ENCODE results near the gene CFAP91. TPM values are rescaled to one million over a fixed set of nuclear protein-coding genes. Genes with fewer than 3 reads are reported as not detected.

Gene CFAP91
- total RNA-seq, 2 donors from 2014 or later, result 0.63 to 2.7 TPM

DNA sequence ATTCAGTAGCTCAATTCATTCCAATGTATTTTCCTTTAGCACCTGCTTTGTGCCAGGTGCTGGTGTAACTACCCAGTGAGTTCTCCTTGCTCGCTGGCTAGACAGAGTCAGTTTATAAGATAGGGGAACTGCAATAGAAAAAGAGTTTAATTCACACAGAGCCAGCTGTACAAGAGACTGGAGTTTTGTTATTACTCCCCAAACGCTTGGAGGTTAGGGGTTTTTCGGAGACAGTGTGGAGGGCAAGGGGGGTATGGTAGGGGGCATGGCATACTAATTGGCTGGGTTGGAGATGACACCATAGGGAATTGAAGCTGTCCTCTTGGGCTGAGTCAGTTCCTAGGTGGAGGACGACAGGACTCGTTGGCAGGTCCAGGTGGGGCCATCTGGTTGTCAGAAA, 5.4 kb upstream of the CFAP91 start:
- ATAC-seq, result no peak
- Mint-ChIP-seq H3K27me3 (no peaks in the 10 kb centered on the region), H3K4me1 (peaks cover 13% of the 10 kb centered on the region)

DNA sequence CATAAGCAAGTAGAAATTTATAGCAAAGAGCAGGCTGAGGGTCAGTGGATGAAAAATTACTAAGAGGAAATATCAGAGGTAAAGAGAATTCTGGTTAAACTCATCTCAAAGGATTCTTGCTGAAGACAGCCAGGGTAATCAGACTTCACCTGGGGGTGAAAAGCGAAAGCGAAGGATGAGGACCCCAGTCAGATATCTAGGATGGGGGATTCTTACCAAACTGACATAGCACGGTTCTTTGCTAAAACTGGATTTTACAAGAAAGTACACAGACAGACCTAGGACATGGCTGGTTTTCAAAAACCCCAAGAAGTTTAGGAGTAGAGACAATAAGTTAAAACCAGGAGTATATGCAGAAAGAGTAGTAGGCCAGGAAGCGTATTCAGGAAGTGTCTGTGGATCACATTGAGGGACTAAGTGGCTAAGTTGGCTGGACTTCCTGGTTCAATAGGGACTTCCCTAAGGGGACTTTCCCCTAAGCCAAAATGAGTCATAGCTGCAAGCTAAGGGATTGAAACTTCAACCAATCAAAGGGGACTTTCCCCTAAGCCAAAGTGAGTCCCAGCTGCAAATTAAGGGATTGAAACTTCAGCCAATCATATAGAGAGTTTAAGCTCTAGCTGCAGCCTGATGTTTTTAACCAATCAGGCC, 2.4 kb upstream of the CFAP91 start:
- peak overlapping the region; percentile 88 for H3K27ac Mint-ChIP-seq
- ATAC-seq (peak; percentile 72), DNase-seq (no peak)
- H3K9me3 ChIP-seq (ENCODE audit: control insufficient read depth, low read length, poor library complexity, severe bottlenecking), result no peaks in the 10 kb centered on the region
- no peaks in the 10 kb centered on the region for H3K36me3 Mint-ChIP-seq (ENCODE audit: low read depth)
- H3K4me1 Mint-ChIP-seq, result peaks cover 13% of the 10 kb centered on the region
- H3K4me3 Mint-ChIP-seq, result peak overlapping the region; percentile 66
- H3K27me3 Mint-ChIP-seq, result no peaks in the 10 kb centered on the region

More for the DNA sequence above, 5.4 kb upstream of the CFAP91 start:
- H3K9me3 ChIP-seq (ENCODE audit: control insufficient read depth, low read length, poor library complexity, severe bottlenecking), result no peaks in the 10 kb centered on the region
- no peaks in the 10 kb centered on the region for H3K36me3 Mint-ChIP-seq (ENCODE audit: low read depth)
- H3K27ac Mint-ChIP-seq, result peak overlapping the region; percentile 88
- no peak overlapping the region for H3K4me3 Mint-ChIP-seq
- DNase-seq, result no peak

DNA sequence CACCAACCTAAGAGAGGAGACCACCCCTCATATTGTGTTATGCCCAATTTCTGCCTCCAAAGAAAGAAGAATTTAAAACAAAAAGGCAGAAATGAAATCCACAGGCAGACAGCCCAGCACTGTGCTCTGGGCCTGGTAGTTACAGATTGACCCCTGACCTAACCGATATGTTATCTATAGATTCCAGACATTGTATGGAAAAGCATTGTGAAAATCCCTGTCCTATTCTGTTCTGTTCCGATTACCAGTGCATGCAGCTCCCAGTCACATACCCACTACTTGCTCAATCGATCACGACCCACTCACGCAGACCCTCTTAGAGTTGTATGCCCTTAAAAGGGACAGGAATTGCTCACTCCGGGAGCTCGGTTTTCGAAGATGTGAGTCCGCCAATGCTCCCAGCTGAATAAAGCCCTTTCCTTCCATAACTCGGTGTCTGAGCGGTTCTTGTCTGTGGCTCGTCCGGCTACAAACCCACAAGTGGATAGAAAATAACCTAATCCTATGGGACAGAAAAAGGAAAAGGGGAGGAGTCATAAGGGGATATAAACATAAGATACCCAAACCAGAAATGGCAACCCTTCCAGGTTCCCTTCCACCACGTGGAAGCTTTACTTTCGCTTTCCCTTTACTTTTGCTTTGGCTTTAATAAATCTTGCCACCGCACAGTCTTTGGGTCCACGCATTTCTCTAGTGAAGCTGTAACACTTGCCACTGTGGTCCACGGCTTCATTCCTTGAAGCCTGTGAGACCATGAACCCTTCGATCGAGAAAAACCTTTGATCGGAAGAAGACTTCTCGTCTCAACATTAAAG, 1.7 kb upstream of the CFAP91 start:
- H3K9me3 ChIP-seq (ENCODE audit: control insufficient read depth, low read length, poor library complexity, severe bottlenecking), result no peaks in the 10 kb centered on the region
- H3K4me1 Mint-ChIP-seq, result peaks cover 13% of the 10 kb centered on the region
- H3K27me3 Mint-ChIP-seq, result no peaks in the 10 kb centered on the region
- ATAC-seq (peak; percentile 35), DNase-seq (no peak)
- no peaks in the 10 kb centered on the region for H3K36me3 Mint-ChIP-seq (ENCODE audit: low read depth)
- H3K27ac Mint-ChIP-seq, result peak overlapping the region; percentile 88
- H3K4me3 Mint-ChIP-seq, result peak overlapping the region; percentile 66

- H3K36me3 Mint-ChIP-seq (ENCODE audit: low read depth), result no peaks in the 10 kb centered on the region
- H3K4me3 Mint-ChIP-seq, result peak overlapping the region; percentile 85
- no peaks in the 10 kb centered on the region for H3K27me3 Mint-ChIP-seq
- no peak for ATAC-seq
- H3K4me1 Mint-ChIP-seq, result peaks cover 13% of the 10 kb centered on the region
- H3K27ac Mint-ChIP-seq, result peak overlapping the region; percentile 88
- DNase-seq, result no peak
- no peaks in the 10 kb centered on the region for H3K9me3 ChIP-seq (ENCODE audit: control insufficient read depth, low read length, poor library complexity, severe bottlenecking)
These were observed 1.2 kb downstream of the CFAP91 start for GRCh38 chr3:119703820-119704531.

DNA sequence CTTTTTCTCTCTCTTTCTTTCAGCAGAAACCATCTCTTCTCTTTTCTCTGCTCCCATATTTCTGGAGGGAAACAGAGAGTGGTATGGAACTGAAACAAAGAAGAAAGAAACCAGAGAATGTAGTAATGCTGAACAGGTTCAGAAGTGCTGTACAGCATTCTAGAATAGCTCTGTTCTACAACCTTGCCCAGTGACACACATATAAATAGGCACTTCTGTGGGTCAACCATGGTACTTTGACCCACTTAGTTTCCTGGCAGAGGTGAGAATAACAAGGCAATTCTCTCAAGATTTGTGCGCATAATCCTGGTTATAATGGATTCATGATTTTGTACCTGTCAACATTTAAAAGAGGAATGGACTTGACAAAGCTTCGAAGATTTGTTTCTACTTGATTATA, 12.3 kb downstream of the CFAP91 start:
- Mint-ChIP-seq H3K4me1 (peaks cover 8% of the 10 kb centered on the region), H3K4me3 (no peak overlapping the region), H3K27ac (no peak overlapping the region), H3K27me3 (peaks cover 19% of the 10 kb centered on the region), H3K36me3 (ENCODE audit: low read depth) (peaks cover 2% of the 10 kb centered on the region)
- DNase-seq (no peak), ATAC-seq (no peak)
- H3K9me3 ChIP-seq (ENCODE audit: control insufficient read depth, low read length, poor library complexity, severe bottlenecking), result no peaks in the 10 kb centered on the region

DNA sequence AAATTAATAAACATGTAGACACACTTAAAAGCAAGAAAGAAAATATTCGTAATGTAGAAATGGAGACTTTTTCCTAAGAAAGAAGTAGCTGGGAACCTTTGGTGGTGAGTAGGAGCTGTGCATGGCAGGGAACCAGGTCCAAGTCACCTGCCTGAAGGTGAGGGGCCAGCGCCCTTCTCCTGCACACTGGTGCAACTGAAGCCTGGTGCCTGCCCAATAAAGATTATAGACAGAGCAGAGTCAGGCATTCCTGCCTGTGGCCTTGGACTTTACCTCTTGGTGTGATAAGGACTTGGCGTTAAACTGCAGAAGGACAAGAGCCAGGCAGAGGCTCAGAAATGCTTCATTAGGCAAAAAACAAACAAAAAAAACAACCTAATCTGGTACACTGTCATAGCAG, 14.2 kb downstream of the CFAP91 start:
- peaks cover 8% of the 10 kb centered on the region for H3K4me1 Mint-ChIP-seq
- no peak overlapping the region for H3K4me3 Mint-ChIP-seq
- ATAC-seq (no peak), DNase-seq (no peak)
- H3K9me3 ChIP-seq (ENCODE audit: control insufficient read depth, low read length, poor library complexity, severe bottlenecking), result no peaks in the 10 kb centered on the region
- peaks cover 23% of the 10 kb centered on the region for H3K27me3 Mint-ChIP-seq
- no peak overlapping the region for H3K27ac Mint-ChIP-seq
- no peaks in the 10 kb centered on the region for H3K36me3 Mint-ChIP-seq (ENCODE audit: low read depth)

DNA sequence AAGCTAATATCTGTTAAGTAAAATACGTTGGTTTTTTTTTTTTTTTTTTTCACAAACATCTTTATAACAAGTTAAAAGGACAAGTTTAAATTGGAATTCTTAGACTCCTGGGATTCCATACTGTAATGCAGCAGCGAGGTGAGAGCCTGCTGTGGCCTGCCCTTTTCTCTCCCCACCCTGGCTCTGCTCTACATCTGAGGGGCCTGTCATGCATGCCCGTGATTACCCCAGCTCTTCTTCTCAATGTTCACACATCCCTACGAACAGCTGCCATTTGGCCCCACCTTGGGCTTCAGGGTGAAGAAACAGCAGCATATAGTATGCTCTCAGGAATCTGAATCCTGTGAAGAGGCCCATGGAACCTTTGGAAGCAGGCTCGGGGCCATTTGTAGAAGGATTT, 14.7 kb downstream of the CFAP91 start:
- Mint-ChIP-seq H3K4me1 (peaks cover 8% of the 10 kb centered on the region), H3K27ac (no peak overlapping the region), H3K27me3 (peaks cover 23% of the 10 kb centered on the region), H3K4me3 (no peak overlapping the region), H3K36me3 (ENCODE audit: low read depth) (no peaks in the 10 kb centered on the region)
- DNase-seq (no peak), ATAC-seq (no peak)
- no peaks in the 10 kb centered on the region for H3K9me3 ChIP-seq (ENCODE audit: control insufficient read depth, low read length, poor library complexity, severe bottlenecking)

GRCh38 chr3:119723022-119723421, 20.2 kb downstream of the CFAP91 start:
- DNase-seq, result no peak
- Mint-ChIP-seq H3K4me1 (peaks cover 6% of the 10 kb centered on the region), H3K27ac (peak overlapping the region; percentile 4), H3K36me3 (ENCODE audit: low read depth) (no peaks in the 10 kb centered on the region), H3K4me3 (no peak overlapping the region), H3K27me3 (peaks cover 18% of the 10 kb centered on the region)
- H3K9me3 ChIP-seq (ENCODE audit: control insufficient read depth, low read length, poor library complexity, severe bottlenecking), result no peaks in the 10 kb centered on the region
- no peak for ATAC-seq

DNA sequence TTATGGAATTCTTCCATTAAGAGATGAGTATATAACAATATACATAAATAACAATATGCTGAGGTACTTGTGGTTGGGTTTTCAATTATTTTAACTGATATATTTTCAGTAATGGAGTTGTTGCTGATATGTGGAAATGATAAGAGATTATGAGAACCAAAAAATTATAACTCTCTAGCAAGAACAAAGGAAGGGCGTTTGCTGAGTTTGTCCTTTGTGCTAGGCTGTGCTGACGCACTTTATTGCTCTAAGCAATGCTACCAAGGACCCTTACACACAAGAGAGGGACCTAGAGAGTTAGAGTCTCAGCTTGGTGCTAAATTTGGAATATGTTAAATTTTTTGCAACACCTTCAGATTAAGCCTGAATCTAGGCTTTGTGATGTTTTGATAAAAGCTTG, 24.1 kb downstream of the CFAP91 start:
- Mint-ChIP-seq H3K27ac (no peak overlapping the region), H3K4me1 (peaks cover 2% of the 10 kb centered on the region), H3K36me3 (ENCODE audit: low read depth) (no peaks in the 10 kb centered on the region), H3K27me3 (peaks cover 4% of the 10 kb centered on the region), H3K4me3 (no peak overlapping the region)
- DNase-seq (no peak), ATAC-seq (no peak)
- H3K9me3 ChIP-seq (ENCODE audit: control insufficient read depth, low read length, poor library complexity, severe bottlenecking), result no peaks in the 10 kb centered on the region

DNA sequence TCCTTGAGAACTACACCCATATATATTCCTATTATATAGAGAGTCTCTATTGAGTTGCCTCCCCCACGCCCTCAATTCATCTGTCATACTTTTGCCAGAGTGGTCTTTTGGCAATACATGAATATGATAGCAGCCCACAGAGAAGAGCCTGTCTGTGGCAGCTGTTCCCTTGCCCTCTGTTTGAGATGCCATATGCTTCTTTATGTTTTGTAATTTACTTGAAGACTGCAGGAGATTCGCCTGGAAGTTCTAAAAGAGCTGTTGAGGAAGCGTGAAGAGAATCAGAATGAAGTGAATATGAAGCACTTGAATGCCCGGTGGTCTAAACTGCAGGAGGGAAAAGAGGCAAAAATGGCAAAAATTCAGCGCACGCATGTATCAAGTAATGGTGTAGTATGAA, 27.2 kb downstream of the CFAP91 start:
- Mint-ChIP-seq H3K4me1 (peaks cover 4% of the 10 kb centered on the region), H3K4me3 (no peak overlapping the region), H3K27ac (no peak overlapping the region), H3K27me3 (peaks cover 6% of the 10 kb centered on the region), H3K36me3 (ENCODE audit: low read depth) (no peaks in the 10 kb centered on the region)
- no peaks in the 10 kb centered on the region for H3K9me3 ChIP-seq (ENCODE audit: control insufficient read depth, low read length, poor library complexity, severe bottlenecking)
- ATAC-seq (no peak), DNase-seq (no peak)

- H3K27me3 Mint-ChIP-seq, result peaks cover 6% of the 10 kb centered on the region
- H3K36me3 Mint-ChIP-seq (ENCODE audit: low read depth), result no peaks in the 10 kb centered on the region
- H3K9me3 ChIP-seq (ENCODE audit: control insufficient read depth, low read length, poor library complexity, severe bottlenecking), result no peaks in the 10 kb centered on the region
- no peak overlapping the region for H3K4me3 Mint-ChIP-seq
- peak overlapping the region; percentile 34 for H3K27ac Mint-ChIP-seq
- no peak for ATAC-seq
- H3K4me1 Mint-ChIP-seq, result peaks cover 4% of the 10 kb centered on the region
- DNase-seq, result no peak
These were observed 28.9 kb downstream of the CFAP91 start for GRCh38 chr3:119731560-119732343.

- peaks cover 2% of the 10 kb centered on the region for H3K4me1 Mint-ChIP-seq
- ATAC-seq, result no peak
- H3K36me3 Mint-ChIP-seq (ENCODE audit: low read depth), result no peaks in the 10 kb centered on the region
- DNase-seq, result no peak
- no peaks in the 10 kb centered on the region for H3K9me3 ChIP-seq (ENCODE audit: control insufficient read depth, low read length, poor library complexity, severe bottlenecking)
- H3K27me3 Mint-ChIP-seq, result peaks cover 8% of the 10 kb centered on the region
- no peak overlapping the region for H3K4me3 Mint-ChIP-seq
- H3K27ac Mint-ChIP-seq, result no peak overlapping the region
These were observed 31.0 kb downstream of the CFAP91 start for GRCh38 chr3:119733812-119734211.

GRCh38 chr3:119738741-119739140, 35.9 kb downstream of the CFAP91 start:
- DNase-seq (no peak), ATAC-seq (no peak)
- Mint-ChIP-seq H3K4me3 (no peak overlapping the region), H3K4me1 (no peaks in the 10 kb centered on the region), H3K36me3 (ENCODE audit: low read depth) (no peaks in the 10 kb centered on the region), H3K27ac (no peak overlapping the region), H3K27me3 (peaks cover 33% of the 10 kb centered on the region)
- H3K9me3 ChIP-seq (ENCODE audit: control insufficient read depth, low read length, poor library complexity, severe bottlenecking), result no peaks in the 10 kb centered on the region

All from T-helper 17 cell (primary cell).